Heart right ventricle (tissue), 16 donors: ENCODE data around the gene CFP. TPM values are rescaled to one million over a fixed set of nuclear protein-coding genes. Genes with fewer than 3 reads are reported as not detected.

Experiments
- ATAC-seq, 8 donors: fragments of 200-7000 bp; cut with Tn5 transposase; one replicate each; pipeline ENCODE4 v1.9.1; 2020; ENCODE audit warnings: mild to moderate bottlenecking in 8 of 8, moderate library complexity in 8 of 8, moderate number of reproducible peaks in 1 of 8
- DNase-seq, 2 donors: peaks; one replicate each; pipeline ENCODE4 v3.0.0-alpha.2; 2020
- H3K27ac ChIP-seq, 10 donors: fragments of 200-600 bp; sonication (generic) in 2 of 10; one replicate each; pipeline versions ENCODE4 v1.5.0 to v1.8.0; 2020 to 2022; ENCODE audit warnings: mild to moderate bottlenecking in 3 of 10
- H3K27me3 ChIP-seq, 7 donors: fragments of 200-600 bp; one replicate each; pipeline ENCODE4 v1.8.0; 2021 to 2022; ENCODE audit warnings: mild to moderate bottlenecking in 2 of 7
- H3K36me3 ChIP-seq, 9 donors: fragments of 200-600 bp; sonication (generic) in 1 of 9; one replicate each; pipeline versions ENCODE4 v1.5.0 to v1.8.0; 2020 to 2022; ENCODE audit warnings: mild to moderate bottlenecking in 2 of 9
- H3K4me1 ChIP-seq, 9 donors: fragments of 200-600 bp; sonication (generic) in 1 of 9; one replicate each; pipeline versions ENCODE4 v1.5.0 to v1.8.0; 2020 to 2022; ENCODE audit warnings: mild to moderate bottlenecking in 4 of 9
- H3K4me3 ChIP-seq, 10 donors: fragments of 200-600 bp; sonication (generic) in 2 of 10; one replicate each; pipeline versions ENCODE4 v1.5.0 to v1.8.0; 2020 to 2022; ENCODE audit warnings: mild to moderate bottlenecking in 7 of 10, moderate library complexity in 2 of 10
- H3K9me3 ChIP-seq, 11 donors: fragments of 200-600 bp in 10 of 11; sonication (generic) in 2 of 11; one replicate each; pipeline versions ENCODE4 v1.5.0 to v1.8.0; 2013 to 2022; ENCODE audit warnings: mild to moderate bottlenecking in 2 of 11, control low read depth in 1 of 11, moderate library complexity in 1 of 11
- CTCF ChIP-seq, 9 donors: fragments of 200-600 bp; sonication (generic) in 2 of 9; IDR thresholded peaks; one replicate each; pipeline versions ENCODE4 v1.5.0 to v1.8.0; 2021 to 2022; ENCODE audit warnings: antibody characterized with exemption in 9 of 9, mild to moderate bottlenecking in 5 of 9, moderate library complexity in 1 of 9
- WGBS, 2 donors: extraction: QIAGEN DNeasy Blood & Tissue Kit; methylation state at CpG; one replicate each; pipeline ENCODE4 v1.1.7; 2013; ENCODE audit warnings: inconsistent platforms in 1 of 2; 5-methylcytosine and 5-hydroxymethylcytosine counted together
- intact Hi-C, 10 donors: fragments of 100-400 bp; cut with DNase I; formaldehyde crosslinking; loops; one replicate each; pipeline versions ENCODE4 v1.11.1 to v1.14.2; 2022
- polyA plus RNA-seq, 2 donors: library from polyadenylated mRNA; stranded (reverse); fragments of 200-250 nt; gene quantifications; one replicate each; pipeline ENCODE4 v1.2.3, GENCODE V29; 2013
- total RNA-seq, 10 donors: library from RNA; stranded (reverse); fragmentation: NEBNext Ultra II Directional in 3 of 10; extraction: Animal tissue kit (Norgen Biotek cat#: 25700) in 3 of 10; gene quantifications; one replicate each; pipeline versions ENCODE4 v1.2.1 to v1.2.4, GENCODE V29; 2021 to 2023
- donor health status: Arrhythmogenic right ventricular cardiomyopathy.
- donor health status: ischemic (EF 13 %, LVEDD 7.1; RV severe dilation, severe dysfunction).
- donor health status: healthy with polysubstance abuse.
- donor health status: DM: no; HTN: yes; CAD: no.
- donor health status: DM: no; HTN: no; CAD: no.
- donor health status: ischemic (EF 25% LVEDD 6.9; RV normal size, moderate dysfunction).
- donor health status: ischemic (EF 25% LVEDD 5.7; RV mildly dilated, moderate dysfunction).
- donor health status: healthy.
- donor health status: DM: yes; HTN: yes; CAD: no.
- donor health status: Ischemic cardiomyopathy.
- donor health status: ischemic (EF 35%, LVEDD 5.7; RV mildly dilated, moderate dysfunction).
- donor health status: nonischemic (EF 11% LVEDD 7.7; RV severe dilation, severe dysfunction).
- donor health status: DM: yes; HTN: yes; CAD: no.
- donor health status: PGD.
- donor health status: ischemic (EF 29% LVEDD 5.4; RV normal size, mild dysfunction).
- donor health status: nonischemic (EF 23%, LVEDD 6.1; RV moderate dilation, normal function).

The CFP gene
- total and polyA plus RNA-seq, 12 donors = 1.1 to 12.4 (median 2.1) TPM

GRCh38 chrX:47662144-47662657 lies 32.5 kb upstream of the CFP start:
- no peak for DNase-seq
- no peak for TF ChIP-seq CTCF (IDR thresholded peaks at IDR 0.05)
- Histone ChIP-seq H3K9me3 (no peaks in the 10 kb centered on the region), H3K4me3 (no peak overlapping the region), H3K27me3 (peaks cover 0 to 9% (median 0%) of the 10 kb centered on the region in 7 donors), H3K27ac (peak overlapping the region in 2 of 10 donors; percentile 39 to 63), H3K36me3 (peaks cover 0 to 5% (median 0%) of the 10 kb centered on the region in 9 donors), H3K4me1 (peaks cover 0 to 13% (median 0%) of the 10 kb centered on the region in 9 donors)
- peak in 1 of 8 donors; percentile 10 for ATAC-seq
- 82 to 88% methylated on average over 1 of the region's 1 CpG for WGBS, 2 donors
- intact Hi-C loops = no loop called here

- Histone ChIP-seq H3K36me3 (peaks cover 0 to 12% (median 0%) of the 10 kb centered on the region in 9 donors), H3K9me3 (no peaks in the 10 kb centered on the region), H3K27ac (peak overlapping the region in 2 of 10 donors; percentile 39 to 47), H3K4me3 (no peak overlapping the region), H3K27me3 (peaks cover 0 to 4% (median 0%) of the 10 kb centered on the region in 7 donors), H3K4me1 (peaks cover 0 to 13% (median 0%) of the 10 kb centered on the region in 9 donors)
- WGBS, 2 donors = 91 to 95% methylated on average over 7 of the region's 7 CpGs
- ATAC-seq (no peak), DNase-seq (no peak)
- TF ChIP-seq CTCF (IDR thresholded peaks at IDR 0.05) = no peak
- intact Hi-C loops = no loop called here
These were observed 31.8 kb upstream of the CFP start for GRCh38 chrX:47661539-47661938.

- Histone ChIP-seq H3K27me3 (no peaks in the 10 kb centered on the region), H3K36me3 (peaks cover 0 to 29% (median 0%) of the 10 kb centered on the region in 9 donors), H3K4me3 (peak overlapping the region in 9 of 10 donors; percentile 46 to 80 (median 67)), H3K4me1 (peaks cover 0 to 13% (median 0%) of the 10 kb centered on the region in 9 donors), H3K27ac (peak overlapping the region in 9 of 10 donors; percentile 90 to 97 (median 93)), H3K9me3 (no peaks in the 10 kb centered on the region)
- intact Hi-C loops = loop anchor here in 6 of 10 donors (10.0 kb wide), 6 partner anchors 175 to 1255 kb away; partner anchors contain the start of genes ZNF81 (in 2 of the 6), CDK16 (in 1 of the 6), PIM2 (in 1 of the 6) and SLC35A2 (in 1 of the 6)
- DNase-seq (no peak), ATAC-seq (no peak)
- no peak for TF ChIP-seq CTCF (IDR thresholded peaks at IDR 0.05)
- 20 to 32% methylated on average over 8 of the region's 8 CpGs for WGBS, 2 donors
These were observed 29.6 kb upstream of the CFP start for GRCh38 chrX:47659421-47659726.

GRCh38 chrX:47658684-47659420 lies 29.1 kb upstream of the CFP start, which contains the start of gene UXT:
Gene UXT, minus strand, starts transcription at chrX:47659180. Its CDS starts 253 bp downstream, at chrX:47658927.
- H3K36me3 ChIP-seq = peaks cover 0 to 35% (median 0%) of the 10 kb centered on the region in 9 donors
- intact Hi-C loops = loop anchor here in 6 of 10 donors (10.0 kb wide), 6 partner anchors 176 to 1256 kb away; partner anchors contain the start of genes ZNF81 (in 2 of the 6), CDK16 (in 1 of the 6), PIM2 (in 1 of the 6) and SLC35A2 (in 1 of the 6)
- ATAC-seq (peak; percentile 90 to 97 (median 94)), DNase-seq (peak; percentile 89 to 92)
- 0 to 1% methylated on average over 43 to 54 of the region's 54 CpGs for WGBS, 2 donors
- peak within 1 kb of the TSS; percentile 44 to 80 (median 67) for H3K4me3 ChIP-seq
- peak within 1 kb of the TSS; percentile 90 to 97 (median 93) for H3K27ac ChIP-seq
- peaks cover 0 to 13% (median 0%) of the 10 kb centered on the region in 9 donors for H3K4me1 ChIP-seq
- no peaks in the 10 kb centered on the region for H3K27me3 ChIP-seq
- TF ChIP-seq CTCF (IDR thresholded peaks at IDR 0.05) = no peak
- no peaks in the 10 kb centered on the region for H3K9me3 ChIP-seq
